ENCODE results near the gene CHRNB4. TPM values are rescaled to one million over a fixed set of nuclear protein-coding genes. Genes with fewer than 3 reads are reported as not detected.

CHRNB4 gene
- total and polyA plus RNA-seq, 2 donors (not counting 1 experiment from before 2014, with no cell fraction given), result not detected

DNA sequence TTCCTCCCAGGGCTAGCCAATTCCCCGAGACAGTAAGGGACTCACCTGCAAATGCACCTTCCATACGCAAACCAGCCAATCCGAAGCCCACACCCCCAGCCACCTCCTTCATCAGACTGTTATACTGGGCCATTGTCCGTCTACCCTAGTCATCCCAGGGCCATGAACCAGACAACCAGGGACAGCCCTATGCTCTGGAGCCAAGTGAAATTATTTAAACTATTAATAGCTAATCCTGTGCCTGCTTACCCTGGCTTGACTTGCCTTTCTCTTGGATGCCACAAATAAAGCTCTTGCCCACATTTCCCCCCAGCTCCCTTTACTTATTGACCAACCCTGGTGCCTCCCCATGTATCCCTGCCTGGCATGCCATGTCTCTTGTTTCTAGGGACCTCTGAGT lies 4.0 kb upstream of the CHRNB4 start:
- Histone ChIP-seq H3K27me3 (ENCODE audit: control insufficient read depth, insufficient read depth, low read length) (no peaks in the 10 kb centered on the region), H3K79me2 (ENCODE audit: control insufficient read depth, insufficient read depth, low read length) (no peaks in the 10 kb centered on the region), H3K4me3 (replicated peaks in 1 of 4; ENCODE audit: control extremely low read depth in 1 of 4, insufficient read depth in 1 of 4, low read depth in 3 of 4, low read length in 4 of 4) (no peak overlapping the region), H4K20me1 (ENCODE audit: control insufficient read depth, extremely low read depth, insufficient read depth, low read length) (no peaks in the 10 kb centered on the region), H3K9ac (ENCODE audit: insufficient read depth, low read length) (no peak overlapping the region), H2AFZ (ENCODE audit: low read length) (no peak overlapping the region), H3K27ac (ENCODE audit: insufficient read depth, low read length) (no peak overlapping the region), H3K4me1 (ENCODE audit: control insufficient read depth, extremely low read depth, insufficient read depth, low read length) (no peaks in the 10 kb centered on the region), H3K9me3 (ENCODE audit: control insufficient read depth, insufficient read depth, low read depth, low read length) (no peaks in the 10 kb centered on the region), H3K4me2 (ENCODE audit: extremely low read depth, insufficient read depth, low read length) (no peak overlapping the region), H3K36me3 (ENCODE audit: control insufficient read depth, insufficient read depth, low read length) (no peaks in the 10 kb centered on the region)
- no peak for TF ChIP-seq CTCF (conservative IDR thresholded peaks at IDR 0.05 in 1 of 2, IDR thresholded peaks at IDR 0.05 in 1 of 2; ENCODE audit: low read depth in 1 of 2, low read length in 2 of 2)
- no peak for TF ChIP-seq EZH2 (IDR thresholded peaks at IDR 0.05; ENCODE audit: low read length, missing control alignments)
- DNase-seq (ENCODE audit: low read depth in 2 of 2), result no peak

GRCh38 chr15:78642331-78642730 lies 1.3 kb upstream of the CHRNB4 start:
- Histone ChIP-seq H3K9ac (ENCODE audit: insufficient read depth, low read length) (no peak overlapping the region), H3K9me3 (ENCODE audit: control insufficient read depth, insufficient read depth, low read depth, low read length) (no peaks in the 10 kb centered on the region), H2AFZ (ENCODE audit: low read length) (no peak overlapping the region), H3K4me2 (ENCODE audit: extremely low read depth, insufficient read depth, low read length) (no peak overlapping the region), H4K20me1 (ENCODE audit: control insufficient read depth, extremely low read depth, insufficient read depth, low read length) (no peaks in the 10 kb centered on the region), H3K4me1 (ENCODE audit: control insufficient read depth, extremely low read depth, insufficient read depth, low read length) (no peaks in the 10 kb centered on the region), H3K27me3 (ENCODE audit: control insufficient read depth, insufficient read depth, low read length) (peaks cover 3% of the 10 kb centered on the region), H3K4me3 (replicated peaks in 1 of 4; ENCODE audit: control extremely low read depth in 1 of 4, insufficient read depth in 1 of 4, low read depth in 3 of 4, low read length in 4 of 4) (no peak overlapping the region), H3K36me3 (ENCODE audit: control insufficient read depth, insufficient read depth, low read length) (no peaks in the 10 kb centered on the region), H3K27ac (ENCODE audit: insufficient read depth, low read length) (no peak overlapping the region), H3K79me2 (ENCODE audit: control insufficient read depth, insufficient read depth, low read length) (no peaks in the 10 kb centered on the region)
- no peak for TF ChIP-seq EZH2 (IDR thresholded peaks at IDR 0.05; ENCODE audit: low read length, missing control alignments)
- no peak for TF ChIP-seq CTCF (conservative IDR thresholded peaks at IDR 0.05 in 1 of 2, IDR thresholded peaks at IDR 0.05 in 1 of 2; ENCODE audit: low read depth in 1 of 2, low read length in 2 of 2)
- no peak for DNase-seq (ENCODE audit: low read depth in 2 of 2)

DNA sequence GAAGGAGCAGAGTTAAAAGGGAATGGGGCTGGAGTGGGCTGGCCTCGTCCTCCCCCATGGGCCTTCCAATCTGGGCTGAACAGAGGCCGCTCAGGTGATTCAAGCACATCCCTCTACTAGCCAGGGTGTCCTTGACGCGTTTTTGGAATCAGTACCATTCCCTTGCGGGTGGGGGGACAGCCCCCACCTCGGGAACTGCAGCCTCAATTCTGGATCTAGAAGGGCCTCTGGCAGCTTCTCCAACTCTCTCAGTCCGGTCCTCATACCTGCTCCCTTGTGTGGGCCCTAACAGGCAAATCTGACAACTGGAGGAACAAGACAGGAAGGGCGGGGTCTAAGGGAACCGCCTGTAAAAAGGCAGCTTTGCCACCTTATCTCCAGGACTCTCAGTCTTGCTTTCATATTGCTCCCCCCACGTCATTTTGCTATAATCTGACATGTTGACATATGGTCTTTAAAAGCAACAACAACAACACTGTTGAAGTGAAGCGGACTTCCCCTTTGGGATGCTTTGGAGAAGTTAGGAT lies 802 bp upstream of the CHRNB4 start:
- no peak overlapping the region for H3K9ac ChIP-seq (ENCODE audit: insufficient read depth, low read length)

More for the DNA sequence above, 802 bp upstream of the CHRNB4 start:
- Histone ChIP-seq H3K9me3 (ENCODE audit: control insufficient read depth, insufficient read depth, low read depth, low read length) (no peaks in the 10 kb centered on the region), H3K4me1 (ENCODE audit: control insufficient read depth, extremely low read depth, insufficient read depth, low read length) (no peaks in the 10 kb centered on the region), H3K27ac (ENCODE audit: insufficient read depth, low read length) (no peak overlapping the region), H3K79me2 (ENCODE audit: control insufficient read depth, insufficient read depth, low read length) (no peaks in the 10 kb centered on the region), H3K4me2 (ENCODE audit: extremely low read depth, insufficient read depth, low read length) (no peak overlapping the region), H3K27me3 (ENCODE audit: control insufficient read depth, insufficient read depth, low read length) (peaks cover 3% of the 10 kb centered on the region), H4K20me1 (ENCODE audit: control insufficient read depth, extremely low read depth, insufficient read depth, low read length) (no peaks in the 10 kb centered on the region), H3K4me3 (replicated peaks in 1 of 4; ENCODE audit: control extremely low read depth in 1 of 4, insufficient read depth in 1 of 4, low read depth in 3 of 4, low read length in 4 of 4) (no peak overlapping the region), H2AFZ (ENCODE audit: low read length) (no peak overlapping the region), H3K36me3 (ENCODE audit: control insufficient read depth, insufficient read depth, low read length) (no peaks in the 10 kb centered on the region)
- no peak for DNase-seq (ENCODE audit: low read depth in 2 of 2)
- no peak for TF ChIP-seq EZH2 (IDR thresholded peaks at IDR 0.05; ENCODE audit: low read length, missing control alignments)
- no peak for TF ChIP-seq CTCF (conservative IDR thresholded peaks at IDR 0.05 in 1 of 2, IDR thresholded peaks at IDR 0.05 in 1 of 2; ENCODE audit: low read depth in 1 of 2, low read length in 2 of 2)

Data from fibroblast of lung (primary cell).